Measurements from ENCODE around the gene TES. TPM values are rescaled to one million over a fixed set of nuclear protein-coding genes. Genes with fewer than 3 reads are reported as not detected.

TES gene
- total and polyA plus RNA-seq, 9 of the 15 experiments (the other 6 are each of a cell fraction or from before 2014, with no cell fraction given): 20.7 to 61.6 (median 53.8) TPM

DNA sequence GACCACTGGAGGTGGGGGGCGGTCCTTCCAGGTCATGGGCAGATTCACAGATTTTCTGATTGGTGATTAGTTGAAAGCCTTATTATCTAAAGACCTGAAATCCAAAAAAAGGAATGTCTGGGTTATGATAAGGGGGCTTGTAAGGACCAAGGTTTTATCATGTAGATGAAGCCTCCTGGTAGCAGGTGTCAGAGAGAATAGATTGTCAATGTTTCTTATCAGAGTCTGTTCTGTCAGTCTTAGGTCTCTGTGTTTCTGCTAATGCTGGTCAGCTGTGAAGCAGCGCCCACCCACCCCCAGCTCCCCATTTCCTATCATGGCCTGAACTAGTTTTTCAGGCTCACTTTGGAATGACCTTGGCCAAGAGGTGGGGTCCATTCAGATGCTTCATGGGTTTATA lies 21.2 kb downstream of the TES start (continued):
- TF ChIP-seq, protein P1, sequence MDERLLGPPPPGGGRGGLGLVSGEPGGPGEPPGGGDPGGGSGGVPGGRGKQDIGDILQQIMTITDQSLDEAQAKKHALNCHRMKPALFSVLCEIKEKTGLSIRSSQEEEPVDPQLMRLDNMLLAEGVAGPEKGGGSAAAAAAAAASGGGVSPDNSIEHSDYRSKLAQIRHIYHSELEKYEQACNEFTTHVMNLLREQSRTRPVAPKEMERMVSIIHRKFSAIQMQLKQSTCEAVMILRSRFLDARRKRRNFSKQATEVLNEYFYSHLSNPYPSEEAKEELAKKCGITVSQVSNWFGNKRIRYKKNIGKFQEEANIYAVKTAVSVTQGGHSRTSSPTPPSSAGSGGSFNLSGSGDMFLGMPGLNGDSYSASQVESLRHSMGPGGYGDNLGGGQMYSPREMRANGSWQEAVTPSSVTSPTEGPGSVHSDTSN (CRISPR knock-in tag; IDR thresholded peaks at IDR 0.05; ENCODE audit: low read depth): no peak
- TF ChIP-seq, protein P1 (tag; conservative IDR thresholded peaks at IDR 0.05; ENCODE audit: low read depth): 0 out of 2 replicates have a peak, but pooled peaks have one; percentile 20
- TF ChIP-seq TAL1 (IDR thresholded peaks at IDR 0.05) (peak; percentile 23; the same call in 1 of the 2 replicates), TCF3 (CRISPR knock-in tag; IDR thresholded peaks at IDR 0.05) (0 out of 2 replicates have a peak, but pooled peaks have one; percentile 21)

GRCh38 chr7:116231949-116232348 lies 21.6 kb downstream of the TES start:
- whole genome bisulfite sequencing (ENCODE audit: insufficient coverage, low coverage, missing lambda C conversion rate): 0% methylated on average over 1 of the region's 1 CpG
- Histone ChIP-seq H3K9me3 (replicated peaks; ENCODE audit: control insufficient read depth, insufficient read depth, low read depth, low read length) (no peaks in the 10 kb centered on the region), H3K27me3 (ENCODE audit: control insufficient read depth in 2 of 2, insufficient read depth in 2 of 2, low read length in 2 of 2) (no peaks in the 10 kb centered on the region), H3K4me3 (no peak overlapping the region), H4K20me1 (replicated peaks; ENCODE audit: control insufficient read depth, insufficient read depth, low read length) (peaks cover 13% of the 10 kb centered on the region), H3K9me1 (ENCODE audit: control insufficient read depth, insufficient read depth, low read length) (no peaks in the 10 kb centered on the region), H3K36me3 (ENCODE audit: control insufficient read depth, insufficient read depth, low read length) (0 out of 3 replicates have a peak, but pooled peaks cover 2% of the 10 kb centered on the region), H2AFZ (ENCODE audit: low read depth, low read length) (no peak overlapping the region), H3K79me2 (ENCODE audit: control insufficient read depth, insufficient read depth, low read length) (peaks cover 36% of the 10 kb centered on the region), H3K4me1 (replicated peaks in 1 of 2; ENCODE audit: control insufficient read depth in 2 of 2, insufficient read depth in 2 of 2, low read length in 2 of 2) (peaks cover 3 to 33% of the 10 kb centered on the region in 2 experiments; a peak in 4 of 5 replicates), H3K27ac (ENCODE audit: extremely low read depth, low read depth, low read length) (peak overlapping the region; percentile 12; the same call in 1 of the 3 replicates), H3K9ac (ENCODE audit: insufficient read depth in 1 of 2, low read depth in 2 of 2, low read length in 2 of 2) (no peak overlapping the region), H3K4me2 (ENCODE audit: insufficient read depth, low read length) (no peak overlapping the region)
- ChIA-PET POLR2A (interaction anchor here (0.6 to 2.0 kb wide), 7 partner anchors 8 to 399 kb away, joined by 3 to 10 read pairs (median 4); partner anchors contain the start of gene TES), CTCF (ENCODE audit: low intra/inter-chr PET ratio) (interaction anchor here (0.8 kb wide), 1 partner anchor 59 kb away, joined by 4 read pairs; no protein-coding TSS in a partner anchor)
- intact Hi-C loops (cut with micrococcal nuclease): loop anchor here (2.0 kb wide), 1 partner anchor 21 kb away; the partner anchor contains the start of gene TES
- FAIRE-seq (peak; percentile 84), DNase-seq (ENCODE audit: extremely low read depth in 1 of 4, low spot score in 3 of 4) (peak in 2 of 4 experiments; percentile 32 to 67), ATAC-seq (peak; percentile 67)
- in situ Hi-C loops (cut with MboI): no loop called here
- BruUV-seq (replicated peaks): no TSS peak
- no peak for TF ChIP-seq TEAD2 (tag; IDR thresholded peaks at IDR 0.05)
- TF ChIP-seq ZNF280B (CRISPR knock-in tag; IDR thresholded peaks at IDR 0.05): no peak
- TF ChIP-seq, protein P2, sequence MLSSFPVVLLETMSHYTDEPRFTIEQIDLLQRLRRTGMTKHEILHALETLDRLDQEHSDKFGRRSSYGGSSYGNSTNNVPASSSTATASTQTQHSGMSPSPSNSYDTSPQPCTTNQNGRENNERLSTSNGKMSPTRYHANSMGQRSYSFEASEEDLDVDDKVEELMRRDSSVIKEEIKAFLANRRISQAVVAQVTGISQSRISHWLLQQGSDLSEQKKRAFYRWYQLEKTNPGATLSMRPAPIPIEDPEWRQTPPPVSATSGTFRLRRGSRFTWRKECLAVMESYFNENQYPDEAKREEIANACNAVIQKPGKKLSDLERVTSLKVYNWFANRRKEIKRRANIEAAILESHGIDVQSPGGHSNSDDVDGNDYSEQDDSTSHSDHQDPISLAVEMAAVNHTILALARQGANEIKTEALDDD (IDR thresholded peaks at IDR 0.05): peak; percentile 78
- TF ChIP-seq STAT5A (IDR thresholded peaks at IDR 0.05; ENCODE audit: borderline replicate concordance, low read length): no peak
- TF ChIP-seq EP400 (IDR thresholded peaks at IDR 0.05): 0 out of 2 replicates have a peak, but pooled peaks have one; percentile 16
- TF ChIP-seq, protein P3, sequence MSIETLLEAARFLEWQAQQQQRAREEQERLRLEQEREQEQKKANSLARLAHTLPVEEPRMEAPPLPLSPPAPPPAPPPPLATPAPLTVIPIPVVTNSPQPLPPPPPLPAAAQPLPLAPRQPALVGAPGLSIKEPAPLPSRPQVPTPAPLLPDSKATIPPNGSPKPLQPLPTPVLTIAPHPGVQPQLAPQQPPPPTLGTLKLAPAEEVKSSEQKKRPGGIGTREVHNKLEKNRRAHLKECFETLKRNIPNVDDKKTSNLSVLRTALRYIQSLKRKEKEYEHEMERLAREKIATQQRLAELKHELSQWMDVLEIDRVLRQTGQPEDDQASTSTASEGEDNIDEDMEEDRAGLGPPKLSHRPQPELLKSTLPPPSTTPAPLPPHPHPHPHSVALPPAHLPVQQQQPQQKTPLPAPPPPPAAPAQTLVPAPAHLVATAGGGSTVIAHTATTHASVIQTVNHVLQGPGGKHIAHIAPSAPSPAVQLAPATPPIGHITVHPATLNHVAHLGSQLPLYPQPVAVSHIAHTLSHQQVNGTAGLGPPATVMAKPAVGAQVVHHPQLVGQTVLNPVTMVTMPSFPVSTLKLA (conservative IDR thresholded peaks at IDR 0.05): 0 out of 4 replicates have a peak, but pooled peaks of 1 of the 2 experiments have one; percentile 29
- TF ChIP-seq MAFF (IDR thresholded peaks at IDR 0.05; ENCODE audit: low read length): peak; percentile 100
- peak; percentile 99 for TF ChIP-seq C11orf30 (IDR thresholded peaks at IDR 0.05; ENCODE audit: low read depth)
- TF ChIP-seq KHSRP (IDR thresholded peaks at IDR 0.05): no peak
- TF ChIP-seq SMARCC2 (IDR thresholded peaks at IDR 0.05; ENCODE audit: low read depth): peak; percentile 24; the same call in 1 of the 2 replicates
- peak; percentile 100 for TF ChIP-seq MAFG (tag; conservative IDR thresholded peaks at IDR 0.05)

All from K562 (cell line).